ENCODE measurements around the gene ZNF3. TPM values are rescaled to one million over a fixed set of nuclear protein-coding genes. Genes with fewer than 3 reads are reported as not detected.
A peak's percentile ranks its signal among the peaks of the same experiment; 100 is the strongest.

ZNF3 gene
- total and polyA plus RNA-seq, 2 donors from 2014 or later, result 15.8 to 30.8 TPM

DNA sequence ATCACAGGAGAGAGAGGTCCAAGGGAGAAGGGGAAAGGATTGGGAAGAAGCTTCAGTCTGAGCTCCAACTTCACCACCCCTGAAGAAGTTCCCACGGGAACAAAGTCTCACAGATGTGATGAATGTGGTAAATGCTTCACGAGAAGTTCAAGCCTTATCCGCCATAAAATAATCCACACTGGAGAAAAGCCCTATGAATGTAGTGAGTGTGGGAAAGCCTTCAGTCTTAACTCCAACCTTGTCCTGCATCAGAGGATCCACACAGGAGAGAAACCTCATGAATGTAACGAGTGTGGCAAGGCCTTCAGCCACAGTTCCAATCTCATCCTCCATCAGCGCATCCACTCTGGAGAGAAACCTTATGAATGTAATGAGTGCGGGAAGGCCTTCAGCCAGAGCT lies 48.0 kb downstream of the ZNF3 start:
- Histone ChIP-seq H3K4me3 (ENCODE audit: low read length in 3 of 3) (no peak overlapping the region), H3K36me3 (ENCODE audit: control insufficient read depth in 2 of 3, insufficient read depth in 3 of 3, low read length in 3 of 3) (peaks cover 20 to 59% (median 38%) of the 10 kb centered on the region in 3 donors), H3K27me3 (ENCODE audit: control insufficient read depth, insufficient read depth, low read length) (no peaks in the 10 kb centered on the region), H3K27ac (ENCODE audit: low read depth in 2 of 2, low read length in 2 of 2) (no peak overlapping the region), H3K9me3 (ENCODE audit: control insufficient read depth in 2 of 3, insufficient read depth in 1 of 3, low read length in 3 of 3) (no peaks in the 10 kb centered on the region), H3K9ac (ENCODE audit: low read length in 3 of 3) (no peak overlapping the region), H3K4me1 (ENCODE audit: control insufficient read depth in 2 of 3, insufficient read depth in 2 of 3, low read depth in 1 of 3, low read length in 3 of 3) (no peaks in the 10 kb centered on the region)
- DNase-seq, result no peak
- intact Hi-C loops (cut with DNase I), result no loop called here
- no peak for FAIRE-seq
- TF ChIP-seq, protein P1, sequence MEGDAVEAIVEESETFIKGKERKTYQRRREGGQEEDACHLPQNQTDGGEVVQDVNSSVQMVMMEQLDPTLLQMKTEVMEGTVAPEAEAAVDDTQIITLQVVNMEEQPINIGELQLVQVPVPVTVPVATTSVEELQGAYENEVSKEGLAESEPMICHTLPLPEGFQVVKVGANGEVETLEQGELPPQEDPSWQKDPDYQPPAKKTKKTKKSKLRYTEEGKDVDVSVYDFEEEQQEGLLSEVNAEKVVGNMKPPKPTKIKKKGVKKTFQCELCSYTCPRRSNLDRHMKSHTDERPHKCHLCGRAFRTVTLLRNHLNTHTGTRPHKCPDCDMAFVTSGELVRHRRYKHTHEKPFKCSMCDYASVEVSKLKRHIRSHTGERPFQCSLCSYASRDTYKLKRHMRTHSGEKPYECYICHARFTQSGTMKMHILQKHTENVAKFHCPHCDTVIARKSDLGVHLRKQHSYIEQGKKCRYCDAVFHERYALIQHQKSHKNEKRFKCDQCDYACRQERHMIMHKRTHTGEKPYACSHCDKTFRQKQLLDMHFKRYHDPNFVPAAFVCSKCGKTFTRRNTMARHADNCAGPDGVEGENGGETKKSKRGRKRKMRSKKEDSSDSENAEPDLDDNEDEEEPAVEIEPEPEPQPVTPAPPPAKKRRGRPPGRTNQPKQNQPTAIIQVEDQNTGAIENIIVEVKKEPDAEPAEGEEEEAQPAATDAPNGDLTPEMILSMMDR (IDR thresholded peaks at IDR 0.05; ENCODE audit: borderline replicate concordance, extremely low read depth, insufficient read depth), result no peak

DNA sequence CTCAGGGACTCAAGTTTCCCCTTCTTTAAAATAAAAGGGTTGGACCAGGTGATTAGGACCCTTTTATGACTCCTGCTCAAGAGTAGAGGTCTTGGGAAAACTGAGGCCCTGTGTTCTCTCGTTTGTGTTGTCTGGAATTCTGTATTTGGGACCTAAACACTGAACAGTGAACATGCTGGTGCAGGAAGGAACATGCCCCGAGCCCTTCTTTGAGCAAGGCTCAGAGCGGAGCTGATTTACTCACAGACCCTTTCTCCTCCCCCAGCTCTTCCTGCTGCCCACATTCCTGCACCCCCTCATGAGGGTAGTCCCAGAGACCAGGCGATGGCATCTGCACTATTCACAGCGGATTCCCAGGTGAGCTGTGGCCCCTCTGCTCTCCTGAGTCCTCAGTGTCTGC lies 51.9 kb downstream of the ZNF3 start:
- intact Hi-C loops (cut with DNase I), result no loop called here
- no peaks in the 10 kb centered on the region for H3K9me3 ChIP-seq (ENCODE audit: control insufficient read depth in 2 of 3, insufficient read depth in 1 of 3, low read length in 3 of 3)
- TF ChIP-seq, protein P1 (IDR thresholded peaks at IDR 0.05; ENCODE audit: borderline replicate concordance, extremely low read depth, insufficient read depth), result no peak
- H3K27ac ChIP-seq (ENCODE audit: low read depth in 2 of 2, low read length in 2 of 2), result no peak overlapping the region
- H3K9ac ChIP-seq (ENCODE audit: low read length in 3 of 3), result no peak overlapping the region
- peaks cover 23 to 61% (median 38%) of the 10 kb centered on the region in 3 donors for H3K36me3 ChIP-seq (ENCODE audit: control insufficient read depth in 2 of 3, insufficient read depth in 3 of 3, low read length in 3 of 3)
- H3K4me1 ChIP-seq (ENCODE audit: control insufficient read depth in 2 of 3, insufficient read depth in 2 of 3, low read depth in 1 of 3, low read length in 3 of 3), result no peaks in the 10 kb centered on the region
- FAIRE-seq, result no peak
- H3K4me3 ChIP-seq (ENCODE audit: low read length in 3 of 3), result no peak overlapping the region
- no peaks in the 10 kb centered on the region for H3K27me3 ChIP-seq (ENCODE audit: control insufficient read depth, insufficient read depth, low read length)
- DNase-seq, result no peak

DNA sequence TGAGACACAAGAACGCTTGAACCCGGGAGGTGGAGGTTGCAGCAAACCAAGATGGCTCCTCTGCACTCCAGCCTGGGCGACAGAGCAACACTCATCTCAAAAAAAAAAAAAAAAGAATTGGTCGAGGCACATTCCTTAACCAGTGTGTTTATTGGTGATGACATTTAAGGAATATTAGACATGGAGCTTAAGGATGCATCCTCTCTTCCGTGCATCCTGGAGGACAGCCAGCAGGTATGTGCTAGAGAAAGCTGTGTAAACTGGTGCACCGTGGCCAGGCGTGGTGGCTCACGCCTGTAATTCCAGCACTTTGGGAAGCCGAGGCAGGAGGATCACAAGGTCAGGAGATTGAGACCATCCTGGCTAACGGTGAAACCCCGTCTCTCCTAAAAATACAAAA lies 54.3 kb downstream of the ZNF3 start:
- H3K4me1 ChIP-seq (ENCODE audit: control insufficient read depth in 2 of 3, insufficient read depth in 2 of 3, low read depth in 1 of 3, low read length in 3 of 3), result no peaks in the 10 kb centered on the region
- TF ChIP-seq, protein P1 (IDR thresholded peaks at IDR 0.05; ENCODE audit: borderline replicate concordance, extremely low read depth, insufficient read depth), result no peak
- peaks cover 15 to 57% (median 33%) of the 10 kb centered on the region in 3 donors for H3K36me3 ChIP-seq (ENCODE audit: control insufficient read depth in 2 of 3, insufficient read depth in 3 of 3, low read length in 3 of 3)
- FAIRE-seq, result no peak
- no peak overlapping the region for H3K9ac ChIP-seq (ENCODE audit: low read length in 3 of 3)
- intact Hi-C loops (cut with DNase I), result no loop called here
- no peak for DNase-seq
- no peak overlapping the region for H3K27ac ChIP-seq (ENCODE audit: low read depth in 2 of 2, low read length in 2 of 2)
- H3K9me3 ChIP-seq (ENCODE audit: control insufficient read depth in 2 of 3, insufficient read depth in 1 of 3, low read length in 3 of 3), result no peaks in the 10 kb centered on the region
- no peak overlapping the region for H3K4me3 ChIP-seq (ENCODE audit: low read length in 3 of 3)
- no peaks in the 10 kb centered on the region for H3K27me3 ChIP-seq (ENCODE audit: control insufficient read depth, insufficient read depth, low read length)

DNA sequence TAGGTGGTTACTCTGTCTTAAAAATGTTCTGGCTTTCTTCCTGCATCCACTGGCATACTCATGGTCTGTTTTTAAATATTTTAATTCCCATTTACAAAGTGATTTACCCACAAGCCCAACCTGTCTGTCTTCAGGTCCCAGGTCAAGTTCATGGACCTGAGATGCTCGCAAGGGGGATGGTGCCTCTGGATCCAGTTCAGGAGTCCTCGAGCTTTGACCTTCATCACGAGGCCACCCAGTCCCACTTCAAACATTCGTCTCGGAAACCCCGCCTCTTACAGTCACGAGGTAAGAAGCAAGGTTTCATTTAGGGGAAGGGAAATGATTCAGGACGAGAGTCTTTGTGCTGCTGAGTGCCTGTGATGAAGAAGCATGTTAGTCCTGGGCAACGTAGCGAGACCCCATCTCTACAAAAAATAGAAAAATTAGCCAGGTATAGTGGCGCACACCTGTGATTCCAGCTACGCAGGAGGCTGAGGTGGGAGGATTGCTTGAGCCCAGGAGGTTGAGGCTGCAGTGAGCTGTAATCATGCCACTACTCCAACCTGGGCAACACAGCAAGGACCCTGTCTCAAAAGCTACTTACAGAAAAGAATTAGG lies 57.4 kb downstream of the ZNF3 start:
- intact Hi-C loops (cut with DNase I), result no loop called here
- peak overlapping the region in 1 of 2 donors; percentile 13 for H3K27ac ChIP-seq (ENCODE audit: low read depth in 2 of 2, low read length in 2 of 2)
- no peak for FAIRE-seq
- H3K4me1 ChIP-seq (ENCODE audit: control insufficient read depth in 2 of 3, insufficient read depth in 2 of 3, low read depth in 1 of 3, low read length in 3 of 3), result no peaks in the 10 kb centered on the region
- TF ChIP-seq, protein P1 (IDR thresholded peaks at IDR 0.05; ENCODE audit: borderline replicate concordance, extremely low read depth, insufficient read depth), result no peak
- DNase-seq, result no peak
- H3K9me3 ChIP-seq (ENCODE audit: control insufficient read depth in 2 of 3, insufficient read depth in 1 of 3, low read length in 3 of 3), result no peaks in the 10 kb centered on the region
- peaks cover 8 to 35% (median 12%) of the 10 kb centered on the region in 3 donors for H3K36me3 ChIP-seq (ENCODE audit: control insufficient read depth in 2 of 3, insufficient read depth in 3 of 3, low read length in 3 of 3)
- no peaks in the 10 kb centered on the region for H3K27me3 ChIP-seq (ENCODE audit: control insufficient read depth, insufficient read depth, low read length)
- no peak overlapping the region for H3K9ac ChIP-seq (ENCODE audit: low read length in 3 of 3)
- H3K4me3 ChIP-seq (ENCODE audit: low read length in 3 of 3), result no peak overlapping the region
